Measurements from ENCODE around the gene CLOCK.
"Not testable (repeated sequence)": the region's sequence is repeated elsewhere in the genome, so short reads cannot be mapped to it uniquely, and the experiment has no call there.

CLOCK gene

DNA sequence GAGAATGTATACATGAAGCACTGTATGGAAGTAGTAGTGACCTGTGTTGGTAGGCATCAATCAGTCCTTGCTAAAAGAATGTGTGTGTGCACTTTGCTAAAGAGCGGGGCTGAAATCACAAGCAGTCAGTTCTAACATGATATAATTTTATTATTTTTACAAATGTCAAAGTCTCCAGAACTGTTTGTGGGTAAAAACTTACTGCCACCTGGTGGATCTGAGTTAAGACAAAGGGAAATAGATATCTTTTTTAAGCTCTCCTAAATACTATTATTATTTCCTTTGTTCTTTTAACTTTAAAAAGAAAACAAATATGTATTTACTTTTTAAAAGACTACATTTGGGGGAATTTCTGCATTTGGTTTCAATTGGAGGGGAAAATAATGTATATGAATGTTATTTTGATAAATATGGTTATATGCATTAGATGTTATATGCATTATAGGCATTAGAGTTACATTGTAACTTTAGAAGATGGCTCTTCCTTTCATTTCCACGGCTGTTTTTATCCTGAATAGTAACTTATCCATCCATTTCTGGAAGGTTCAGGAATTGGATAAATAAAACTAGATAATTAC, 7.8 kb upstream of the CLOCK start:
- WGBS, result 100% methylated on average over 2 of the region's 2 CpGs
- Histone ChIP-seq H3K9ac (ENCODE audit: low read depth, low read length) (no peak overlapping the region), H3K9me3 (ENCODE audit: insufficient read depth, low read depth, low read length) (no peaks in the 10 kb centered on the region), H3K27ac (ENCODE audit: low read depth, low read length) (no peak overlapping the region), H3K27me3 (ENCODE audit: insufficient read depth, low read length) (no peaks in the 10 kb centered on the region), H3K4me1 (ENCODE audit: insufficient read depth, low read length) (peaks cover 9% of the 10 kb centered on the region), H3K36me3 (ENCODE audit: insufficient read depth, low read length) (no peaks in the 10 kb centered on the region), H3K4me3 (ENCODE audit: low read length) (no peak overlapping the region)

DNA sequence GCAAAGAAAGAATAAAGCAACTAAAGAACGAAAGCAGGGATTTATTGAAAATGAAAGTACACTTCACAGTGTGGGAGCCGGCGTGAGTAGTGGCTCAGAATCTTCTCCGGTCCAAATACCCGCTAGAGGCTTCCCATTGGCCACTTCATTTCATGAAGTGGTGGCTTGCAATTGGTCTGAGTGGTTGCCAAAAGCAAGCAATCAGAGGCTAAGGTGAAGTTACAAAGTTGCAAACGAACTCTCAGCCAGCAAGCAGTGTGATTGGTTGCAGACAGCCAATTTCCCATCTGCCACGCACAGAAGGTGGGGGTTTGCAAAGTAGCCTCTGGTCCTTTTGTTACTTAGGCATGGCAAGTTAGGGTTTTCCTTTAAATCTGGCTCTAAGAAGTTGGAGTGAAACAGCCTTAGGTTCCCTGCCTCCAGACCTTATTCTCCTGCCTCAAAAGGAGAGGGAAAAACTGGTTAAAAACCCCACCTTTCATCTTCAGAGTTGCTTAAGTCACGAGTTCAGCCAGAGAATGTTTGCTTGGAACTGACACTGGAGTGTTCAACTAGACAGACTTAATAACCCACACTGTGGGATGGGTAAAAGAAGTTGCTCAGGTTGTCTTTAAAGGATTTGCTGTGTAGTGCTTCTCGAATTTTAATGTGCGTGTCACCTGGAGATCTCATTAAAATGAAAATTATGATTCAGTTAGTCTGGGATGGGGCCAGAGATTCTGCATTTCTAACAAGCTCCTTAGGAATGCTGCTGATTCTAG, 6.9 kb upstream of the CLOCK start:
- Histone ChIP-seq H3K36me3 (ENCODE audit: insufficient read depth, low read length) (no peaks in the 10 kb centered on the region), H3K27me3 (ENCODE audit: insufficient read depth, low read length) (no peaks in the 10 kb centered on the region), H3K4me1 (ENCODE audit: insufficient read depth, low read length) (peaks cover 11% of the 10 kb centered on the region), H3K27ac (ENCODE audit: low read depth, low read length) (peak overlapping the region; percentile 15; the same call in 1 of the 2 replicates), H3K9ac (ENCODE audit: low read depth, low read length) (no peak overlapping the region), H3K4me3 (ENCODE audit: low read length) (no peak overlapping the region), H3K9me3 (ENCODE audit: insufficient read depth, low read depth, low read length) (no peaks in the 10 kb centered on the region)
- 82% methylated on average over 10 of the region's 10 CpGs for WGBS

DNA sequence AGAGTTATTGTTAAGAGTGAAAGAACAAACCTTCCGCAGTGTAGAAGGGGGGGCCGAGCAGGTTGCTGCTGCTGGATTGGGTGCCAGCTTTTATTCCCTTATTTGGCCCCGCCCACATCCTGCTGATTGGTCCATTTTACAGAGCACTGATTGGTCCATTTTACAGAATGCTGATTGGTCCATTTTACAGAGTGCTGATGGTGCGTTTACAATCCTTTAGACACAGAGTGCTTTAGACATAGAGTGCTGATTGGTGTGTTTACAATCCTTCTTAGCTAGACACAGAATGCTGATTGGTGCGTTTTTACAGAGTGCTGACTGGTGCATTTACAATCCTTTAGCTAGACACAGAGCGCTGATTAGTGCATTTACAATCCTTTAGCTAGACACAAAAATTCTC, 5.3 kb upstream of the CLOCK start:
- not testable (repeated sequence) for H3K27ac ChIP-seq (ENCODE audit: low read depth, low read length); H3K9ac ChIP-seq (ENCODE audit: low read depth, low read length); H3K9me3 ChIP-seq (ENCODE audit: insufficient read depth, low read depth, low read length); H3K36me3 ChIP-seq (ENCODE audit: insufficient read depth, low read length); H3K4me3 ChIP-seq (ENCODE audit: low read length); H3K27me3 ChIP-seq (ENCODE audit: insufficient read depth, low read length)
- 97% methylated on average over 6 of the region's 6 CpGs for WGBS
- peaks cover 23% of the 10 kb centered on the region for H3K4me1 ChIP-seq (ENCODE audit: insufficient read depth, low read length)

DNA sequence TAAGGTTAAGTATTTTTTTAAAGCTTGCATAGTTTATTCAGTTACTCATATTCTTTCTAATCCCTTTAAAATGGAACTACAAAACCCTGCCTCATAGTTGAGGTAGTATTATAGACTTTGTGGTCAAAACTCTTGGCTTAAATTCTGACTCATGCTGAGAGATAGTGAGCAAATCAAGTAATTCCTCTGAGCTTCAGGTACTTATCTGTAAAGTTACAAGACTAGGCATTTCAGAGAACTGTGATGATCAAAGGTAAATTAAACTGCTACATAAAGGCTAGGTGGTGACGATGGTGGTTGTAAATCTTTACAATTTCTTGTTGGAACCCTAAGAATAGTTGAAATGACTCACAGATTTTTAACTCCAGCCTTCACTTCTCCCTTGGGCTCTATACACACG, 3.2 kb upstream of the CLOCK start:
- Histone ChIP-seq H3K27me3 (ENCODE audit: insufficient read depth, low read length) (no peaks in the 10 kb centered on the region), H3K4me3 (ENCODE audit: low read length) (no peak overlapping the region), H3K27ac (ENCODE audit: low read depth, low read length) (no peak overlapping the region), H3K36me3 (ENCODE audit: insufficient read depth, low read length) (no peaks in the 10 kb centered on the region), H3K9me3 (ENCODE audit: insufficient read depth, low read depth, low read length) (no peaks in the 10 kb centered on the region), H3K4me1 (ENCODE audit: insufficient read depth, low read length) (peaks cover 24% of the 10 kb centered on the region), H3K9ac (ENCODE audit: low read depth, low read length) (no peak overlapping the region)
- WGBS, result 89% methylated on average over 2 of the region's 2 CpGs

DNA sequence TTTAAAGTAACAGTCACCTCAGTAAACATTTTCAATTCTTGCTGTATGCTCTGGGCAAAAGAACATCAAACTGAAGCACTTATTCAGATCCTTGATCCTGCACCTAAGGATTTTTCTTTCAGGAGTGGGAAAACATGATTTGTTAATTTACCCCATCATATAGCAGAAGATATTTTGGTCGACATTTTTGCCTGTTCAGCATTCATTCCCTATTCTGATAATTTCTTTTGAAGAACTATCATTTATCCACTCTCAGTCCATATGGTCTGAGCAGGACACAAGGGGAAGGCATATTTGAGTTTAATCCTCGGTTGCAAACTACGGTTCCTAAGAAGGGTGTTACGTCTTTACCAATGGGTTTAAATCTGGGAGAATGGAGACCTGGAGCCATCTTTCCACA, 1.2 kb upstream of the CLOCK start:
- Histone ChIP-seq H3K9me3 (ENCODE audit: insufficient read depth, low read depth, low read length) (no peaks in the 10 kb centered on the region), H3K27ac (ENCODE audit: low read depth, low read length) (peak overlapping the region; percentile 97; the same call in 1 of the 2 replicates), H3K4me3 (ENCODE audit: low read length) (peak overlapping the region; percentile 68), H3K9ac (ENCODE audit: low read depth, low read length) (peak overlapping the region; percentile 83), H3K36me3 (ENCODE audit: insufficient read depth, low read length) (no peaks in the 10 kb centered on the region), H3K4me1 (ENCODE audit: insufficient read depth, low read length) (peaks cover 28% of the 10 kb centered on the region), H3K27me3 (ENCODE audit: insufficient read depth, low read length) (no peaks in the 10 kb centered on the region)
- 73% methylated on average over 4 of the region's 4 CpGs for WGBS

DNA sequence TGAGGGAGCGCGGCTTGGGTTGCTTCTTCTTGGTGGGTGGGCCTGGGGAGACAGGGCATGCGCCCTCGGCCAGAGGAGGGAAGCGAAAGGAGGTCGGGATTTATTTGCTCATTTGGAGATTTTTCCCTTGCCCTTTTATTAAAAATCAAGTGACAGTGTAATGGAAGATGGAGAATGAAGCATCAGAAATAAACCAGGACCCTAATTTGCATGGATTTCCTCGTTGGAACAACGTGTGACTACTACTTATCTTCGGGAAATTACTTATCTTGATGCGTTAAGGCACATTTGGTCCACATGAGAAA, 709 bp upstream of the CLOCK start:
- Histone ChIP-seq H3K9ac (ENCODE audit: low read depth, low read length) (peak overlapping the region; percentile 83), H3K27me3 (ENCODE audit: insufficient read depth, low read length) (no peaks in the 10 kb centered on the region), H3K4me1 (ENCODE audit: insufficient read depth, low read length) (peaks cover 32% of the 10 kb centered on the region), H3K9me3 (ENCODE audit: insufficient read depth, low read depth, low read length) (no peaks in the 10 kb centered on the region), H3K4me3 (ENCODE audit: low read length) (peak overlapping the region; percentile 68), H3K27ac (ENCODE audit: low read depth, low read length) (peak overlapping the region; percentile 97), H3K36me3 (ENCODE audit: insufficient read depth, low read length) (no peaks in the 10 kb centered on the region)
- 7% methylated on average over 8 of the region's 10 CpGs for WGBS

DNA sequence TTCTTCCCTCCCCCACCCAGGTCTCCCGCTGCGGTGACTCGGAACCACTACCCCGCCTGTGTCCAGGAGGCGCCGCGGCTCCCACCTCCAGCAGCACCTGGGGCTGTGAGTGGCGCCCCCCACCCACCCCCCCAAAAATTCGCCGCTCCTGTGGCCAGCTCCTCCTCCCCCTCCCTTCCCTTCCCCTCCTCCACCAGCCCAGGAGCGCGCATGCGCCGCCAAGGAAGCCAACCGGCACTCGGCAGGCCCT, 278 bp downstream of the CLOCK start:
- WGBS, result 0% methylated on average over 15 of the region's 16 CpGs

DNA sequence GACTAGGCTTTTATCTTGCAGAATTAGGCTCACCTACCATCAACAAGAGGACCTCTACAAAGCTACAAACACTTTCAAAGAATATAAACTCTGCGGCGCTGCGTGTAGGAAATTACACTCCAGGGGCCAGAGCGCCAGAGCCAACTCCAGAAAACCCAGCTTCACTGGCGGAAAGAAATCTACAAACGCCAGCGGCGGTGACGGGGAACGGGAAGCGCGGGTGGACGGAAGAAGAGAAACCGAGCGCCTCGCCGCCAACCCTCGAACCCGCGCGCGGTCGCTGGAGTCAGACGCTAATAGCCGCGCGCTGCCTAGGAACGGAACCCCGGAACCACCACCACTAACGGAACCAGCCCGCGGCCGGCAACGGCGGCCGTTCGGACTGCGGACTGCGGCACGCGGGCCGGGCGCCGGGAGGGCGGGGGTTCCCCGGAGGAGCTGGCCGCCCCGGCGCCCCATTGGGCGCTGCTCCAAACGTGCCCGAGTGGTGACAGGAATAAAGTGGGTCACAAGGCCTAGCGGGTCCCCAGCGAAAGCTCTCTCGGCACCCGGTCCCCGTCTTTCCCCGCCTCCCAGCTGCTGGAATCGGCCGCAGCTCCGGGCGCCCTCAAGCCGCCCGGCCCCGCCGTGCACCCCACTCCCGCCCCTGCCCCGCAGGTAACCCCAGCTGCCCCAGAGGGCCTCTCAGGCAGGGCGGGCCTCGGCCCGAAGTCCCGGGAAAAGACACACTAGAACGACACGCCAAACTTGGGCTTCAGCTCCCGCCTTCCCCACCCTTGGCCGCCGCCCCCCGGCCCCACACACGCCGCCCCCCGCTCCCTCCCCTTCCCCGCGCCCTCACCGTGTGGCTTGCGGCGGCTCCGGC, 836 bp downstream of the CLOCK start:
- under 1% methylated on average over 83 of the region's 87 CpGs for WGBS
- H3K36me3 ChIP-seq (ENCODE audit: insufficient read depth, low read length), result no peaks in the 10 kb centered on the region
- H3K9me3 ChIP-seq (ENCODE audit: insufficient read depth, low read depth, low read length), result no peaks in the 10 kb centered on the region

More for the DNA sequence above, 278 bp downstream of the CLOCK start:
- Histone ChIP-seq H3K36me3 (ENCODE audit: insufficient read depth, low read length) (no peaks in the 10 kb centered on the region), H3K4me1 (ENCODE audit: insufficient read depth, low read length) (peaks cover 36% of the 10 kb centered on the region), H3K27ac (ENCODE audit: low read depth, low read length) (peak overlapping the region; percentile 97), H3K4me3 (ENCODE audit: low read length) (peak overlapping the region; percentile 68), H3K9me3 (ENCODE audit: insufficient read depth, low read depth, low read length) (no peaks in the 10 kb centered on the region), H3K9ac (ENCODE audit: low read depth, low read length) (peak overlapping the region; percentile 83), H3K27me3 (ENCODE audit: insufficient read depth, low read length) (no peaks in the 10 kb centered on the region)

DNA sequence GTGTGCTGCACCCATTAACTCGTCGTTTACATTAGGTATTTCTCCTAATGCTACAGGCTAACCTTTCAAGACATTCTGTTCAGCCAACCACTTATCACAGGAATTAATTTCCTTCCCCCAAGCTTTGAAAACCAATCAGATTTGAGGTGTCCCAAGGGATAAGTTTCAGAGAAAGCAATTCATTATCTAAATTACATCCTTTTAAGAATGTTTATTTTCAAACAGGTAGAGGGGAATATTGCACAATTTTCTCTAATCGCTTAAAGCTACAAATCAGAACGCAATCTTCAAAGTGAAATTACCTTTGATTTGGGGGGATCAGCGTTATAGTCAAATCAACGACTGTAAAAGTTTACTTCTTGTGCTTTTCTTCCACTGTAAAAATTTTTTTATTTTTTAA, 1.6 kb downstream of the CLOCK start:
- H3K4me1 ChIP-seq (ENCODE audit: insufficient read depth, low read length), result peaks cover 44% of the 10 kb centered on the region
- H3K27me3 ChIP-seq (ENCODE audit: insufficient read depth, low read length), result no peaks in the 10 kb centered on the region
- peak overlapping the region; percentile 84 for H3K9ac ChIP-seq (ENCODE audit: low read depth, low read length)
- WGBS, result 4% methylated on average over 3 of the region's 6 CpGs
- no peaks in the 10 kb centered on the region for H3K36me3 ChIP-seq (ENCODE audit: insufficient read depth, low read length)
- H3K4me3 ChIP-seq (ENCODE audit: low read length), result peak overlapping the region; percentile 68
- H3K9me3 ChIP-seq (ENCODE audit: insufficient read depth, low read depth, low read length), result no peaks in the 10 kb centered on the region
- H3K27ac ChIP-seq (ENCODE audit: low read depth, low read length), result peak overlapping the region; percentile 97

More for the DNA sequence above, 836 bp downstream of the CLOCK start:
- Histone ChIP-seq H3K27ac (ENCODE audit: low read depth, low read length) (peak overlapping the region; percentile 97), H3K9ac (ENCODE audit: low read depth, low read length) (peak overlapping the region; percentile 84), H3K27me3 (ENCODE audit: insufficient read depth, low read length) (no peaks in the 10 kb centered on the region), H3K4me1 (ENCODE audit: insufficient read depth, low read length) (peaks cover 40% of the 10 kb centered on the region), H3K4me3 (ENCODE audit: low read length) (peak overlapping the region; percentile 68)

DNA sequence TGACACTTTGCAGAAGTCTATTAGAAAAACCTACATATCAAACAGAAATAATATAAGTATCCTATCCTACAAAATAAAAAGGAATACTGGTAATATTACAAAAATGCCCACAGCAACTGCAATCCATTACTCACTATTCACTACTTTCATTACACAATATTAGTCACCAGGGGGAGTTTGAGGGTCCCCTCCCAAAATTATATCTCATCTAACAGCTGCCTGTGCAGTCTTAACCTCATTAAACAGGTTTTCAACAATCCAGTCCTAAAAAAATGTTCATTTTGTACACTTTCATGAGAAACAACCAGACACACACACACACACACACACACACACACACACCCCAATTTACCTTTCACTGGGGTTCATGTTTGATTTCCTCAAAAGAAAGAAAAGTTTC, 2.9 kb downstream of the CLOCK start:
- no peak overlapping the region for H3K9ac ChIP-seq (ENCODE audit: low read depth, low read length)
- H3K9me3 ChIP-seq (ENCODE audit: insufficient read depth, low read depth, low read length), result no peaks in the 10 kb centered on the region
- no peaks in the 10 kb centered on the region for H3K36me3 ChIP-seq (ENCODE audit: insufficient read depth, low read length)
- H3K27ac ChIP-seq (ENCODE audit: low read depth, low read length), result no peak overlapping the region
- H3K4me1 ChIP-seq (ENCODE audit: insufficient read depth, low read length), result peaks cover 44% of the 10 kb centered on the region
- no peak overlapping the region; the same call in 1 of the 2 replicates for H3K4me3 ChIP-seq (ENCODE audit: low read length)
- no peaks in the 10 kb centered on the region for H3K27me3 ChIP-seq (ENCODE audit: insufficient read depth, low read length)

DNA sequence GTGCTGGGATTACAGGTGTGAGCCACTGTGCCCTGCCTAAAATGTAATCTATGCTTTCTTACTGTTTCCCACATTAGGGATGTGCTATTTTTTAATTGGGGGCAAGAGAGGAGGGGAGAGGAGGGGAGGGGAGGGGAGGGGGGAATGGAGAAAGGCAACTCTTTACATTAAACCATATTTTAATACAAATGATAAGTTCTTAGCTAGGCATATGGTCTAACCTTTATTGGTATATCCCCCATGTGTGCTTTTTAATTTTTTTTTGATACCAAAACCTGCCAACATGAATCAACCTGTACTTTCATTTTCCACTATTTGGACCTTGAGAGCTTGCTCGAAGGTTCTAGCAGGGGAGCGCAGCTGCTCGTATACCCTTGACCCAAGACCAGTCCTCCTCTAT, 6.4 kb downstream of the CLOCK start:
- 93% methylated on average over 3 of the region's 3 CpGs for WGBS

More for the DNA sequence above, 6.4 kb downstream of the CLOCK start:
- H3K36me3 ChIP-seq (ENCODE audit: insufficient read depth, low read length), result no peaks in the 10 kb centered on the region; the same call in 1 of the 2 replicates
- peaks cover 9% of the 10 kb centered on the region; the same call in 1 of the 2 replicates for H3K9me3 ChIP-seq (ENCODE audit: insufficient read depth, low read depth, low read length)
- H3K27me3 ChIP-seq (ENCODE audit: insufficient read depth, low read length), result no peaks in the 10 kb centered on the region
- H3K9ac ChIP-seq (ENCODE audit: low read depth, low read length), result no peak overlapping the region
- H3K4me3 ChIP-seq (ENCODE audit: low read length), result no peak overlapping the region
- no peak overlapping the region for H3K27ac ChIP-seq (ENCODE audit: low read depth, low read length)
- H3K4me1 ChIP-seq (ENCODE audit: insufficient read depth, low read length), result peaks cover 34% of the 10 kb centered on the region

Measured in HUES64 (cell line).